HG03520 (cell line): ENCODE results near the gene SCN9A.
"Not testable (repeated sequence)": the region's sequence is repeated elsewhere in the genome, so short reads cannot be mapped to it uniquely, and the experiment has no call there.

Source experiments
- ATAC-seq: cut with Tn5 transposase; IDR thresholded peaks from one replicate; pipeline ENCODE4 v1.9.1; 2021; ENCODE audit warnings: mild to moderate bottlenecking, moderate library complexity; ENCODE audit not compliant: unreplicated experiment

SCN9A gene

DNA sequence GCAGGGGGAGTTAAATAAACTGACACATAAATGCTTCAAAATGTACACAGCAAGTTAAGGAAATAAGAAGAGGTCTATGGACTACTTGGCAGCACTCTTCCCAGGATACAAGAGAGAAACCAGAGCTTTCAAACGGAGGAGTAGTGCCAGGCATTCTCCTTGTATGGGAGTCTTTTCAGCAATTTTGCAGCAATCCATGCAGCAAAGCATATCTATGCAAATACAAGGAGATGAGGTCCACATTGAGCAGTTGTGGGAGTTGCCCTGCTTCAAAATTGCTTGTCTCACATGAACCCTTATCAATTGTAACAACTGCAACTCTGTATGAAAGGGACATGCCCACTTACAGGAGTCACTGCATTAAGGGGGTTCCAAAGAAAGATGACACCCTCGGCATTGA lies 37.8 kb downstream of the SCN9A start:
- no peak for ATAC-seq

DNA sequence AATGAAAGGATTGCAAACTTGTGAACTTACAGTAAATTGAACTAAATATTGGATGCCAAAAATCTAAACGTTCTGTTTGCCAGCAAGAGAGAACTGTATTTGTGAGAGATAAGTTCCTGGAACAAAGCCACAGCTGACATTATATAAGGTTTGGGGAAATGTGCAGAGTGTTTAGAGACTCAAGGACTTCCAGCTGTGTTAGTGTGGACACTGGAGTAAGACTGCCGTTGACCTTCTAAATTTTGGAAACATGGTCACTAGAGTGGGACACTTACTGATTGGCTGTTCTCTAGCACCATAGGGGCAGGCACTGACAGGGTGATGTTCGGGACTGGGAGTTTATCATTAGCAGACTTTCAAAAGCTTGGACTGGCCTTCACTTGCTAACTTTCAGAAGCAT lies 40.5 kb downstream of the SCN9A start:
- ATAC-seq = no peak

DNA sequence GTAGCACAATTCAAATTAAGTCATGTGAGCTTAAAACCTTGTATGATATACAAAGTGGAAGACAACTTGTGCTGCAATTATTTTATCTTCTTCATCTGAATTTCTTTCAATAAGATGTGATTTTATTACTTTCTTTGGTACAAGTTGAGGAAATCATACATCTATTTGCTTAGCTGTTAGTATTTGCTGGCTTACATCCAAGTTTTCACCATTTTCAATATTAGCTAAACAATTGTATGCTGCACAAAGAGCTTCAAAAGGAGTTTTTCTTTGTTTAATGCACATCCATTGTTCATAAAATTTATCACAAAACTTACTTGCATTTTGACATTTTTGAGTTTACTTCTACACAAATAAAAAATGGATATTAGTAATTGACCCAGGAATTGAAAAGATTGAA lies 40.9 kb downstream of the SCN9A start:
- ATAC-seq = no peak

DNA sequence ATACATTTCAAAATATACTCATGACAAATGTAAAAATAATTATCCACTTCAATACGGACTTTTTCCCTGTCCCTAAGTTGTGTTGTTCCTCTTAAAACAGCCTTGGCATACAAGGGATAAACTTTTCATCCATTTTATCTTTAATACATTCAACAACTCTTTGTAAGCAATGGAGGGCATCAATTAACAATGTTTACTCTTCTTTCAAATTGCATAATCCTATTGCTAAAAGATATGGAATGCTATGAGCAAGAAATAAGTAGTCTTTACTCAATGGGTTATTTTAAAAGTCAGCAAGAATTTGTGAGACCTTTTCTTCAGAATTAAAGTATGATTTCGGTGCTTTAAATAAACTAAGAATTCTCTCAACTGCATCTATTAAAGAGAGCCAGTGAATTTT lies 41.9 kb downstream of the SCN9A start:
- no peak for ATAC-seq

DNA sequence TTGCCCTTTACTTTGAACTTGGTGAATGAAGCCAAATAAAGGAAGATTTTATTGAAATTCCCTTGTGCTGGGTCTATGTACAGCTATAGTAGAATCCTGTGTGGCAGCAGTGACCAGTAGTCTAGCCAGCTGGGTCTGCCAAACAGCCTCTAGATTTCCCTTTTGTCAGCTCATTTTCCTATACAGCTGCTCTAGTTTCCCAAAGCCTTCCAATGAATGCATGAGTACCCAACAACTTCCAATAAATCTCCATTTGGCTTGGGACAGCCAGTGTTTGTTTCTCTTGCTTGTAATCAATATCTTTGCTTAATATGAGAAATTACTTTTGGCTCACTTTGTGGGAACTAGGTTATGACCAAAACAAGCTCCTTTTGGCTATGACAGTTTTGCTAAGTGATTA lies 43.6 kb downstream of the SCN9A start:
- ATAC-seq = no peak

DNA sequence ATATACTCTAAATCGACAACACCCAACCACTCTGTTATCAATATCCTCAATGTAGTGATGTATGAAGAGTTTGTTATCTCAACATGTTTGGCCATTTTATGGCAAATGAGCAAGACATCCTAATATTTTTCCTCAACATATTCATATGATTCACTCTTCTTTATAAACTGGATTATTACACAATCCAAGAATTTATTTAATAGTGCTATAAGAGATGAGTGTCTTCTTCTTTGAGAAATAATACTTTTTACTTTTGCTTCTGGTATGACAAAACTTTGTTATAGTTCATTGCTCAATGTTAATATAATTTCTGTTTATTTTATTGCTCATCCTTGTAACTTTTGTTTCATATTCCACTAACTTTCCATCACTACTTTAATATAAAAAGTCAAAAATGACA lies 44.3 kb downstream of the SCN9A start:
- ATAC-seq = no peak

DNA sequence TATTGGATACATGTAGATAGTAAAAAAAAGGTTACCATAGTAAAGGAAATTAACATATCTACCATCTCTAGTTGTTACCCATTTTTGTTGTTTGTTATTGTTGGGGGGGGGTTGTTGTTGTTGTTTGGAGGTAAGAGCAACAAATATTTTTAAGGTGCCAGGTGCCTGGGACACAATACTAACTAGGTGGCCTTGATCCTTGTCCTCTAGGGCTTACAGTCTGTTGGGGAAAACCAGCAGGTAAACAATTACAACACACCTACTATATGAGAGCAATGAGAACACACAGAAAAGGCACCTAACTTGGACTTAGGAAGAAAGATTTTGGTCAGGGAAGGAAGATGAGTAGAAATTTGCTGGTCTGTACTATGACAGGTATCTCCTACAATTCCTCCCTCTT lies 46.3 kb downstream of the SCN9A start:
- ATAC-seq = no peak

DNA sequence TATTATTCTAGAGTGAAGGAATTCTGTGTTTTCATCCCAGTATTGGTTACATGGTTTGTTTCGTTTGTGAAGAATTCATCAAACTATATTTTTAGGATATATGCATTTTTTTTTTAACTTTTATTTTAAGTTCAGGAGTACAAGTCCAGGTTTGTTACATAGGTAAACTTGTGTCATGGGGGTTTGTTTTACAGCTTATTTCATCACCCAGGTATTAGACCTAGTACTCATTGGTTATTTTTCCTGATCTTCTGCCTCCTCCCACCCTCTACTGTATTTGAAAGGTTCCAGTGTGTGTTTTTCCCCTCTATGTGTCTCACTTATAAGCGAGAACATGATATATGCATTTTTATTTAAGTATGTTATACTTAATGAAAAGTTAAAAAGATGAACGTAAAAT lies 47.6 kb downstream of the SCN9A start:
- no peak for ATAC-seq

DNA sequence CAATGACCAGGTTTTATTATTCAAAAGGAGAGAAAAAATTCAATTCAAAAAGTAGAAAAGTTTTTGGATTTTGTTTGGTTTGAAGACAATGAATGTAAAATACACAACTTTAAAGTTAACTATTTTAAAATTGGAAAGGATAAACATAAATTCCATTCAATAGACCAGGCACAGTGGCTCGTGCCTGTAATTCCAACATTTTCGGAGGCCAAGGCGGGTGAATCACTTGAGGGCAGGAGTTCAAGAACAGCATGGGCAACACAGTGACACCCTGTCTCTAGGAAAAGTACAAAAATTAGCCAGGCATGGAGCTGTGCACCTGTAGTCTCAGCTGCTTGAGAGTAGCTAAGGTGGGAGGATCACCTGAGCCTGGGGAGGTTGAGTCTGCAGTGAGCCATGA lies 54.7 kb downstream of the SCN9A start:
- ATAC-seq = no peak

DNA sequence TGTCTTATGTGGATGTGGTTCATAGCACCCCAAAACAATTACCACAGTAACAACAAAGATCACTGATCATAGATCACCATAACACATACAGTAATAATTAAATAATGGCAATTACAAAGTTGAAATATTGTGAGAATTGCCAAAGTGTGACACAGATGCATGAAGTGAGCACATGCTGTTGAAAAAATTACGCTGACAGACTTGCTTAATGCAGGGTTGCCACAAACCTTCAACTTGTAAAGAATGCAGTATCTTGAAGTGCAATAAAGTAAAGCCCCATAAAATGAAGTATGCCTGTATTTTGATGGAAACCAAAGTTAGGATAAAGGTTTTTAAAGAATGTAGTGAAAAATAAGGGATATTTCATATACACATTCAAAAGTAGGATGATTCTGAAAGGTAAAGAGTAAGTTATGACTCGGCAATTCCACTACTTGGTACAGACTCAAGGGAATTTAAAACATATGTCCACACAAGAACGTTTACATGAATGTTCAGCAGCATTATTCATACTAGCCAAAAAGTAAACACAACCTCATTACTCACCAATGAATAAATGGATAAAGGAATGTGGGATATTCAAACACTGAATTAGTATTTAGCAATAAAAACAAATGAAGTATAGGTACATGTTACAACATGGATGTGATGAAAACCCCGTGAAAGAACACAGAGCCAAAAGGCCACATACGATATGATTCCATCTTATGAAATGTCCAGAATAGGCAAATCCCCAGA lies 61.6 kb downstream of the SCN9A start:
- no peak for ATAC-seq

DNA sequence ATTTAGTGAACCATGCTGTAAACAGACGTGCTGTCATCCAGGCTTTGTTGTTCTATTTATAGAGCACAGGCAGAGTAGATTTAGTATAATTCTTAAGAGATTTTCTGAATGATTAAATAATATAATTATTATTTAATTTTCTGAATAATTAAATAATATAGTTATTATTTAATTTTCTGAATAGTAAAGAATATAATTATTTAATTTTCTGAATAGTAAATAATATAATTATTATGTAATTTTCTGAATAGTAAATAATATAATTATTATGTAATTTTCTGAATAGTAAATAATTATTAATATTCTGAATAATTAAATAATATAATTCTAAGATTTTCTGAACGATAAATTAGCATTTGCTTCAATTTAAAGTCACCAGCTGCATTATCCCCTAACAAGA lies 62.9 kb downstream of the SCN9A start:
- not testable (repeated sequence) for ATAC-seq

DNA sequence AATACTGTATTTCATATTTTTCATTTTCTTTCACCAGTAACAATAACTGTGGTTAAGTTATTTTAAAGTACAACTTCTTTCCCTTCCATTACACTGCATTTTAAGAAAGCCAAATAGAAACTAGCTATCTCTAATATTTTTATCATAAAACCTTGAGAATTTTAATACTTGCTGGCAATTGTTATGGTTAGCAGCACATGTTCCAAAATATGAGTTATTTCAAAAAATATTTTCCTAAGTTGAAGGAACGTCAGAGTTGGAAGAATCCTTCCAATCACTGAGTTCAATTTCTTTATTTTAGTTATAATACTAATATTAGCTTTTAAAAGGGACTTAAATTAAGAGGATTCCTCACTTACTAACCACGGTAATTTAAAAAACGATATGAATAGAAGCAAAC lies 68.4 kb downstream of the SCN9A start:
- ATAC-seq = no peak

DNA sequence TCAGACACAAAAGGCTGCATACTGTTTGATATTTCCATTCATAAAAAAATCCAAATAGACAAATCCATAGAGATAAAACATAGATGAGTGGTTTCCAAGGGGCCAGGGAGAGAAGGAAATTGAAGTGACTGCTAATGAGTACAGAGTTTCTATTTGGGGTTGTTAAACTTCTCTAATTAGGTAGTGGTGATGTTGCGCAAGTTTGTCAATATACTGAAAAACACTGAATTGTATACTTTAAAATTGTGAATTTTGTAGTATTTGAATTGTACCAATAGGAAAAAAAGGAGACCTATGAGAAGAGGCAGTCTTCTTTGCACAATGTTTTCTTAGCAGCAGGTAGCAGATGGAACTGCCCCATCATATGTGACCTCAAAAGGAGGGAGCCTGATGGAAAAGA lies 71.1 kb downstream of the SCN9A start:
- ATAC-seq = no peak

DNA sequence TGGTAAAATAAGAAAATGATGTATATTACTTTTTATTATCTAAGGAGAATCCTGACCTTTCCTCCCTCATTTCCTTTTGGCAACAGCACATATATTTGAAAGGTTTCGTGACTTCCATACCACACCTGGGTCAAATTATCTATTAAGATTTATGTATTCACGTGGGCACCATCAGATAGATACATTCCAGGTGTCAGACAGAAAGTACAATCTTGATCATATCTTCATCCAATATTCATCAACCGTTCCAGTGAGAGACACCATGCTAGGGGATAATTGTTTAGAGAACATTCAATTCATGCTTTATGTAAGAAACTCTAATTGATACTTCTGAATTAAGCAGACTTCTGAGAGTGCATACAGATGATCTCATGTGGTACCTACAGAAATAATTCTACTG lies 73.7 kb downstream of the SCN9A start:
- ATAC-seq = no peak

DNA sequence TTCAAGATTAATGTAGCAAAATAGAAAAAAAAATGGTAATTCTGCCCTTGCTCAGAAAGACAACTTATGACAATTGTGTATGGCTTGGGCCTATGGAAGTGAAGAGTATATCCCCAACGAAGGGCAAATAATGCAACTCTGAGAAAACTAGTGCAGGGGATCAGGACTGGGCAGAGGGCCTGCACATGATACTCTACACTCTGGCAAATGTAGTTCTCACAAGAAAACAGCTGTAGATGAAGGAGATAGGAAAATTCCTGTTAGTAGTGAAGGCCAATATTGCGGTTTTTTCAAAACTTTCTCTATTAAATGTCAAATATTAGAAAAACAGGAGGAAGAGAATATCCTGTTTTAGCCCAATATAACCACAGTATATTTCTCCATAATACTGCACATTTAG lies 77.8 kb downstream of the SCN9A start:
- no peak for ATAC-seq

DNA sequence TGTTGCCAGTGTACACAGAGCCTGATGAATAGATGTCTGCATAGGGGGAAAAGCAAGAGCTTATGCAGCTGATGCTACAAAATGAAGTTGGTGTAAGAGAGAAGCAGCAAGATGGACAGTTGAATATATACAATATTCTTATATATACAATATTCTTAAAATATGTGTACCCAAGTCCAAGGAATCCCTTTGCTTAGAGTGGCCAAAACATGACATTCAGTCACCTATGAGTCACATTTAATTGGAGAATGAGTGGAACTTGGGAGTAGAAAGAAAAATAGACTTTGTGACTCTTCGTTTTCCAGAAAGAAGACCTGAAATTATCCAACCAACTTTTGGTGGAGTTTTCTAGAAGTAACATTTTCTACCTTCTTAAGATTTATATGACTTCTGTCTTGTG lies 81.8 kb downstream of the SCN9A start:
- ATAC-seq = no peak

DNA sequence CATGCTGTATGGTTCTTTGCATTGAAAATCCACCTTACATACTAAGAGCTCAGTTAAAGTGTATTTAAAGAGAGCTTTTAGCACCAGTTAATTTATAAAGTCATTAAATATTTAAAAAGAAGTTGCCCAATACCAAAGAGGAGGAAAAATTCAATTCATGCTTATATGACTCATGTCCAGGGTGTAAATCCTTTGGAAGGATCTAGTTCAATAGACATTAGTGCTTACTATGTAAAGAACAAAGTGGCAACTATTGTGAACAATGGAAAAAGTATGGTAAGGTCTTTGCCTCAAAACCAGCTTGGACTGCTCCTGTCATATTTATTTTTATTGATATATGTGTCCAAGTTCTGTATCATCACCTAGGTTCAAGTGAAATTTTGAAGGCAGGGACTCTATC lies 90.5 kb downstream of the SCN9A start:
- ATAC-seq = no peak

DNA sequence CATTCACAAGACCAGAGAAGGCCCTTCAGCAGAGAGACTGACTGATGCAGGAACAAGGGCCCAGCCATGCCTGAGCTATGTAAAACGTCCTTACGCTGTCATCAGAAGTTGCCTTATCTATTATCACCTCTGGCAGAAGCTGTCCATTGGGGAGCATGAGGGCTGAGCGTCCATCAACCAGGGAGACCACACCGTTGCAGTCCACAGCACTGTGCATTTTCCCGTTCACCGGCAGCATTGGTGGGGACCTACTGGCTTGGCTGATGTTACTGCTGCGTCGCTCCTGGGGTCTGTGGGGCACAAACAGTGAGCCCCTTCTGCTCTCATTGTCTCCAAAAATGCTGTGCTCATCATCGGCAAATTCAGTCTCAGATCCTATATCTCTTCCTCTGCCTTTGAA lies 91.4 kb downstream of the SCN9A start:
- ATAC-seq = no peak

DNA sequence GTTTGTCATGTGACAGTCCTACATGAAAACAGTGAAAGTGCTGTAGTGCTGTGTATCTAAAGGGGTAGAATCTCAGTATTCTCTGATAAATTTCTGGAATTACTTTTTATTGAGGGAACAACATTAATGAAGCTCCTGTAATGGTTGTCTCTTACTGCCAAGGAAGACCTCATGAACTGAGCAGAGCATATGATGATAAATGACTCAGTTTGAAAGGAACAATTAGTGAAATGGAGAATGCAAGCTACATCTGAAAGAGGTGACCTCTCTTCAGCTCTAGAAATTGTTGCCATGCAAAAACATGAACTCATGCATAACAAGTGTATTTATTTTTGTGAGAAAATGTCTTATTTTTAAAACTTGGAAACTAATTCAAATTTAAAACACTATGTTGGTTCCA lies 93.6 kb downstream of the SCN9A start:
- ATAC-seq = no peak

DNA sequence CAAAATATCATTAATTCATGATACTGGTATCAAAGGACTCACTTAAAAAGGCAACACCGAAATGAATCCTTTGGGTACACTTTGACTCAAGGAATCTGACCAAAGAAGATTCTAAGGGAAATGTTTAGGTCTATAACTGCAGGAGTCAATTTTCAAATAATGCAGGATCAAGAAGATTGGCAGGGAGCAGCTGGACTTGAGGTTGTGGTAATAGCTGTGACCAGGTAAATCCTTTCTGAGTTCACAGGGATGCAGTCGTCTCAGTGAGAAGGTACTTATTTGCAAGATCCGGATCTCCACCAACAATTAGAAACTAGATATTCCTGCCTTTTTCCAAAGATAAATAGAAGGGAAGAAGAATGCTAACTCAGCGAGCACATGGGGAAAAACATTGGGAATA lies 96.9 kb downstream of the SCN9A start:
- no peak for ATAC-seq

DNA sequence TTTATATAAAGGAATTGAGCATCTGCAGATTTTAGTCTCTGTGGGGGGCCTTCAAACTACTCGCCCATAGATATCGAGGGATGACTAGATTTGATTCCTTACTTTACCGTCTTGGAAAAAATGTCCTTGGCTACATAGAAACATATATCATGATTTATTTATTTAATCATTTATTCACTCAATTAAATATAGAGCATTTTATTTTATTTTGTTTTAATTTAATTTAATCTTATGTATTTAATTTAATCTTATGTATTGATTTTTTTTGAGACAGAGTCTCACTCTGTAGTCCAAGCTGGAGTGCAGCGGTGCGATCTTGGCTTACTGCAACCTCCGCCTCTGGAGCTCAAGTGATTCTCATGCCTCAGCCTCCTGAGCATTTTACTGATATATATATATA lies 105.4 kb downstream of the SCN9A start:
- no peak for ATAC-seq

DNA sequence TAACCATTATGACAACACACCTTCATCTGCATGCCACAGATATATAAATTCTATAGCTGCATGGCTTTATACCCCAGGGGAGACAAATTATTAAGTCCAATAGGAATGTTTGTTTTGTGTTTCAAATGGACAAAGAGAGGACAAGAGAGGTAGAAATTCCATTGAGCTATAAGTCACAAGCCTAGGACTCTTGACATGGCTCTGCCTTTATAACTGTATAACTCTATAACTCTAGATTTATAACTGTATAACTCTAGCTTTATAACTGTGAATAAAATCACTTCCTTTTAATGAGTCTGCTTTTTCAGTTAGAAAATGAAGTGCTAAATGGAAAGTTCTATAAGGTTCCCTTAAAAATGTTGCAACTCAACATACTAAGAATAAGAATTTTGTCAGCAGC lies 106.4 kb downstream of the SCN9A start:
- no peak for ATAC-seq

DNA sequence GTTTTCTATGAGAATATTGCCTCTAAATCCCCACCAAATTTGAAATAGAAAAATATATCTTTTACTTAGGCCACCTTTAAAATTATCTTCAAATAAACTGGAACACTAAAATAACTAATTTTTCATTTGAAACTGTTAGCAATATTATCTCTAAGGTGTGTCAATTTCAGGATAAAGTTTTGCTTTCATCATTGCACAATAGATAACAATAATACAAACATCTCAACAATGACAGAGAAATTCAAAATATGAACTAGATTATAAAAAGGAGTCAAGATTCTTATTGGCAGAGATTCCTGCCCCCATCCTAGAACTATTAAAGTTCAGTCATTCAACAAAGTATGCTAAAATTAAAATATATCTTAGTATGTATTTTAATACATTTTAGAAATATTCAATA lies 117.9 kb downstream of the SCN9A start:
- no peak for ATAC-seq
